NB4 (cell line): Measurements from ENCODE around the gene CHST13.

Experiments
- DNase-seq: peaks from one replicate; pipeline ENCODE4 v3.0.0; 2010; ENCODE audit warnings: low read depth
- H3K4me3 ChIP-seq: one replicate; pipeline ENCODE4 v1.5.1; 2011; ENCODE audit warnings: mild to moderate bottlenecking, low read depth, low read length, moderate library complexity
- CTCF ChIP-seq: IDR thresholded peaks from one replicate; pipeline ENCODE4 v1.5.1; 2012; ENCODE audit warnings: low read depth, low read length
- MAX ChIP-seq: IDR thresholded peaks from 2 replicates; pipeline ENCODE4 v1.6.1; 2011; ENCODE audit warnings: low read depth, low read length
- MYC ChIP-seq: IDR thresholded peaks from 2 replicates; pipeline ENCODE4 v1.6.1; 2011; ENCODE audit warnings: low read depth, low read length
- POLR2A ChIP-seq: IDR thresholded peaks from 2 replicates; pipeline ENCODE4 v1.6.1; 2011; ENCODE audit warnings: mild to moderate bottlenecking; ENCODE audit not compliant: insufficient read length; ENCODE audit errors: extremely low read depth

Gene CHST13

GRCh38 chr3:126552688-126553283 is 28.8 kb downstream of the CHST13 start:
- no peak for DNase-seq
- no peak for TF ChIP-seq MYC
- no peak for TF ChIP-seq MAX
- no peak for TF ChIP-seq POLR2A
- TF ChIP-seq CTCF = no peak
- H3K4me3 ChIP-seq = no peak overlapping the region

GRCh38 chr3:126553284-126554084 is 29.5 kb downstream of the CHST13 start:
- DNase-seq = no peak
- H3K4me3 ChIP-seq = no peak overlapping the region
- TF ChIP-seq CTCF = no peak
- no peak for TF ChIP-seq POLR2A
- no peak for TF ChIP-seq MYC
- no peak for TF ChIP-seq MAX

- no peak overlapping the region for H3K4me3 ChIP-seq
- no peak for DNase-seq
- no peak for TF ChIP-seq MAX
- TF ChIP-seq CTCF = no peak
- TF ChIP-seq MYC = no peak
- TF ChIP-seq POLR2A = no peak
Measured at GRCh38 chr3:126554560-126555525, 30.9 kb downstream of the CHST13 start.

- no peak overlapping the region for H3K4me3 ChIP-seq
- no peak for DNase-seq
- TF ChIP-seq MYC (no peak), POLR2A (no peak), CTCF (no peak), MAX (no peak)
Measured at GRCh38 chr3:126555795-126556636, 32.1 kb downstream of the CHST13 start.

GRCh38 chr3:126556637-126557414 is 32.9 kb downstream of the CHST13 start:
- no peak for TF ChIP-seq MAX
- TF ChIP-seq POLR2A = no peak
- TF ChIP-seq CTCF = no peak
- no peak for TF ChIP-seq MYC
- H3K4me3 ChIP-seq = no peak overlapping the region
- DNase-seq = no peak
